AG08395 (cell line): ENCODE data around the gene GRB14.
"Not testable (repeated sequence)": the region's sequence is repeated elsewhere in the genome, so short reads cannot be mapped to it uniquely, and the experiment has no call there.

Experiments
- DNase-seq: peaks from one replicate; pipeline ENCODE4 v3.0.0; 2012; ENCODE audit warnings: mixed read lengths, low spot score

The GRB14 gene

DNA sequence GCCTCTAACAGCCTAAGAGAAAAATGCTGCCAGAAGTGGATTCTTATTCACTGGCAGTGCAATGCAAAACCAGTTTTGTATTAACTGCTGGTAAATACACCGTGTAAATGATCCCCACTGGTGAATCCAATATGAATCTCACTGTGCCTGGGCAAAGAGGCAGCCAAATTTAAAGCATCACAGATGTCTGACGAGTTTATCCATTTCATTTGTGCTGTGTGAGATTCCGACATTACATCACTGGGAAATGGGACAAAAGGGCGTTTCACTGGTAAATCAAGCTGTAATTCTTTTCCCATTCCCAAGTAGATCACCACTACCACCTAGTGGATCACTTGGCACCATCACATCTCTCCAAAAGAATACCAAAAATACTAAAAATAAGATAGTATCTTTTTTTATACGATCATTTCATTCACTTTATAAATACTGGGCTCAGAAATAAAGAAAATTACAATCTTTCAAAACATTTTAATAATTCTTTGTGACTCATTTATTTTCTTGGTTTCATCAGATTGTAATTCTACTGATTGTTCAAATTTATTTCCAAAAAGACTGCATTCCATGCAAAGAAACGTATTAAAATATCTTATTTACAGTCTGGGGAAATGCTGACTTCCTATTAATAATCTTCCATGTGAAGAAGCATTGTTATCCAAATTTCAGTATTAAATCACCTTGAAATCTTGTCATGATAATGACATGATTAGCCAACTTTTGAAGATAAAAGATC, 125.6 kb downstream of the GRB14 start:
- DNase-seq: peak; percentile 71

DNA sequence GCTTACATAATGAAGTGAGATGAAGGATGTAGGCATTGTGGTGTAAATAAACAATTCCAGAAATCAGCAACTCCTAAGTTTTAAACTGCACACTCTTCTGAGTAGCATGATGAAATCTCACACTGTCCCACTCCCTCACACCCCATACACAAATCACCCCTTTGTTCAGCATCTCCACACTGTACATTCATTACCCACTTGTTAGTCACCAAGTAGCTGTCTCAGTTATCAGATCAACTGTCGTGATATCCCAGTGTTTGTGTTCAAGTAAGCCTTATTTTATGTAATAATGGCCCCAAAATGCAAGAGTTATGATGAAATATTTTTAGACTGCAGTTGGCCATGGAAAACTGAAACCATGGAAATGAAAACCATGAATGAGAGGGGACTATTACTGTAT, 135.7 kb downstream of the GRB14 start:
- DNase-seq: no peak

DNA sequence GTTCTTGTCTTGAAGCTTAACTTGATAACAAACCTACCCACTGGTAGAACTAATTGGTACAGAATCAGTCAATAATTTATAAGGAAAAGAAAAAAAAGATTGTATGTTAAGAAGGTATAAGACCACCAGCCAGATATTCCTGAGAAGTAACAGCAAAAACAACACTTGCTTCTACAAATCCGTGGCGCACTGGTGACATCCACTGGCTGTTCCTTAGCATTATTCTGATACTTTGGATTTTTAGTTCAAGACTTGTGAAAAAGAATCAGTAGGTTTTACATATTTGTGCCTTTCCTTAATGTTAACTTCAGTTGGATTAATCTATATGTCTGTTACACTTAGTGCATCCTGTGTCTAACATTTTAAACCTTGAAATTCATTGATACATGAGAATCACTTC, 141.8 kb downstream of the GRB14 start:
- DNase-seq: peak; percentile 5

DNA sequence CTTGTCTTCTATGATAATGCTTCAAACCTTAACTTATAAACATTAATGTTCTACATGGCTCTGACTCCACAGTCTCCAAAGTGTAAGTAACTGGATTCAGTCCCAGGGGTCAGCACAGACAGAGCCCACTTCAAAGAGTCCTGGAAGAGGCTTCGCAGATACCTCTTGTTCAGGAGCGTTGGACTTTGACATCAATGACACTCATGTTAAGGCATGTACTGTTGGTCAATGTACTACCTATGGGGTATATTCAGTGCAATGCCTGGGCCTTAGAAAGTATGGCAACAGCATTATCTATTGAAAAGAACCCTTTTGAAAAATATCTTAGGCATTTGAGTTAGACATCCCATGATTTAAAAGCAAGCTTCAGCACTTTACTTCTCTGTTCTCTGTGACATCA, 143.1 kb downstream of the GRB14 start:
- DNase-seq: no peak

DNA sequence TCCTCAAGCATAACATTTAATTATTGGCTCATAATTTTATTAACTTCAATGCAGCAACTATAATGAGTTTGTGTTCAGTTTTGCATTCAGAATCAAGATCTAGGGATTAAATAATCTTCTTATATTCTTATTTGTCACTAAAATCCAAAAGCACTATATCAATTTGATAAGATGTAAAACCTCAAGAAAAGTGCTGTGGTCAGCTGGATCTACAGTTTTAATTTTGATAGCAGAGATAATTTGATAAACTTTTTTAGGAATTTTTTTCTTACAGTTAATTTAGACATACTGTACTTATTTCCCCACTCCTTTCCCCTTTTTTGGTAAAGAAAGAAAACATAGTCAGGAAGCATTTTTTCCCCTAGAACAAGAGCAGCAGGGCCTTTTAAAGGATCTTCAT, 146.4 kb downstream of the GRB14 start:
- DNase-seq: no peak

DNA sequence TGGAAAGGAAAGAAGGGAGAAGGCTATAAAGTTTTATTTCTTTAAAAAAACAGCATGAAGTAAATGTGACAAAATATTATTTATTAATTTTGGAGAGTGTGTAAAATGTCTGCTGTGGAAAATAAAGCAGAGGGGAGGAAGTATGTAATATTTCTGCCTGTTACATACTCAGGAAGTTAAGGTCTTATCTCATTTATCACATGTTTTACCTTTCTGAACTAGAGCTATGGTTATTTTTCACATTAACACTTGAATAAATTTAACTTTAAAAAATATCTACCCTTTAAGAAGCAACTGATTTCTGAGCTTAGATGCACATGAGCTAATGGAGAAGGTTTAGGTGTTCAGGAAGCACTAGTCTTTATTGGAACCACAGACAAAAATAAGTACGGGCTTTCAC, 148.3 kb downstream of the GRB14 start:
- DNase-seq: no peak

DNA sequence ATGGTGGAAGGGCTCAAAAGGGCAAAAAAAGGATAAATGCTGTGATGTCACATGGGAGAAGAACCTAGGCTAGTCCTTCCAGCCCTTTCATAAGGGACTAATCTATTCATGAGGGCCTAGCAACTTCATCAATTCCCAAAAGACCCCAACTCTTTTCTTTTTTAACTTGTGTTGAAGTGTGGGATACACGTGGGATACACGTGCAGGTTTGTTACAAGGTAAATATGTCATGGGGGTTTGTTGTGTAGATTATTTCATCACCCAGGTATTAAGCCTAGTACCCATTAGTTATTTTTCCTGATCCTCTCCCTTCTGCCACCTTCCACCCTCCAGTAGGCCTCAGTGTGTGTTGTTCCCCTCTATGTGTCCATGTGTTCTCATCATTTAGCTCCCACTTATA, 156.2 kb downstream of the GRB14 start:
- DNase-seq: not testable (repeated sequence)

DNA sequence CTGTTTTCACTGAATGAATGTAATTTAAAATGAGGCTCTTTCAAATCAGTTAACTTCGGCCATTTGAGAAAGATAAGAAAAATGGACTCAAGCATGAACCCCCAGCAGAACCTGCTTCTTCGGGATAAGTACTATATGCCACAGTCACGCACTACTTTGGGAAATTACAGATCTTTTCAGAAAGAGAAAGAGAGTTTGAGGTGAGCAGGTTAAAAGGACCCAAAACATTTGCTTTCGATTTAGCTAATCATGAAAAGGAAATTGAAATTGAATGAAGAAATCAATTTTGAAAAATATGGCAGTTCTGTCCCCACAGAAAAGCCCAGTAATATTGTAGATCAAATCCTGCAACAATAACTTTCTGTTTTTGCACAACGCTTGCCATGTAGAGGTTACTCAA, 156.9 kb downstream of the GRB14 start:
- no peak for DNase-seq

DNA sequence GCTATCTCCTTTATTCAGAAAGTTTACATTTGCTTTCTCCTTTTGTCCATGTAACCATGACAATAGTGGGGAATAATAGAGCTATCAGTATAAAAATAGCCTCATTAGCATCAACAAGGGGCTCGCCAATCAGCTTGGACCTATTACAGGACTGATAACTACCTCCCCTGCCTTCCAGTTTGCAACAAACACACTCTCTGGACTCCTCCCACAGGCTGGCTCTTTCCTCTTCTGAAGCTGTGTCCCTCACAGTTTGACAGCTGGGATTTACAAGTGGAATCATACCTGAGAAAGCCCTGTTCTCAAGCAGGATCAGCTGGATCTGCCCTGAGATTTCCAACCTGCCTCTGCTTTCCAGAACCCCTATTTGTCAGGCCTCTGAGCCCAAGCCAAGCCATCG, 162.5 kb downstream of the GRB14 start:
- DNase-seq: no peak

DNA sequence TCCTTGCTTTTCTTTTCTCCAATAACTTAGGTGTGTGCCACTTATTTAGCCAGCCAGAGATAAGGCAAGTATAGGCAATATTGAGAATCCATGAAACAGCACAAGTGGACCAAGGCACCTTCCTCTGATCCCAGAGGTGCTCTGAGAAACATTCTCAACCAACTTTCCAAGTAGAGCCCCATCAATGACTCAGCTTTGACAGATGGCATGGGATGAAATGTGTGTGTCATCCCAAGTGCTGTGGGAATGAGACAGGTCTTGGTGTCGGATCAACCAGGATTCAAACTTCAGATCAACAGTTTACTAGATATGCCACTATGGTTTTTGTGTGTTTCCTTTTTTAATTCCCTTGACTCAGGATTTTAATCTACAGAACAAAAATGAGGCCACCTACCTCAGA, 164.0 kb downstream of the GRB14 start:
- DNase-seq: no peak

DNA sequence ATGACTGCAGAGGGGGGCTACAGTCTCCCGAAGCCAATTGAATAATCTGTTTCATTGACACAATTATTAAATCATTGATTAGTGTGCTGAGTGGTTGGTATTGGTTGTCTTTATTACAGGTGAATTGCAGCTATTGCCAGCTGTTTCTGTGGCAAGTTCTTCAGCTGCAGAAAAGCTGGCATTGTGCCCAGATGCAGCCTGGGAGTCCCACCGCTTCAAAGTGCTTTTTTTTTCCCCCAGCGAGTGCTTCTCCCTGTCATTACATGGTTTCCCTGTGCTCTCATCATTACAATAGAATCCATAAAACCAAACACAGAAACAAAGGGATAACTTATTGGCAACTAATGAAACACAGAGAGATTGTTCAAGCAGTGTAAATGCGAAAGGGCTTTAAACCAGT, 164.7 kb downstream of the GRB14 start:
- no peak for DNase-seq

DNA sequence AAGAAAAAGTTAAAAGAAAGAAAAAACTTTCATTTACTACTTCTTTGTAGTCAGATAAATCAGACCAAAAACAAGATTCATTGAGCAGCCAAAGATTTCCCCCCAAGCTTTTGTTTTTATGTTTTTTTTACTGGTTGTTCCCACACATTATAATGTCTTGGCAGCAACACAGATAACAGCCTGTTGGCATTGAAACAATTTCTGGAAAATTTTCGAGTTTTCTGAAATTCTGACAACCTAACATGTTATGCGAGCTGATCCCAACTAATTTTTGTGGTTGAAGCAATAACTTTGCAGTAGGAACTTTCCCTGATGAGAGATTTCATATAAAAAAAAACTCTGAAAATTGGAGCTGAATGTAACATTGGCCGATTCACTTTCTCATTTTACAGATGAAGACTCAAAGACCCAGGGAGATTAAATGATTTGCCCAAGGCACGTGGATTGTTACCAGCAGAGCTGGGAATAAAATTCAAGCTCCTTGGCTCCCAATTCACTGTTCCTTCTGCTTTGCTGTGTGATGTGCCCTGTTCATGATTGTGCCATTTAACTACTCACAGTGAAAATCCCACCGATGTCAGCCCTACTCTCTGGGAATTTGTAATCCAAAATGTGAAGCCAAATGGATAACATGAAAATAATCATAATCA, 167.5 kb downstream of the GRB14 start:
- no peak for DNase-seq

DNA sequence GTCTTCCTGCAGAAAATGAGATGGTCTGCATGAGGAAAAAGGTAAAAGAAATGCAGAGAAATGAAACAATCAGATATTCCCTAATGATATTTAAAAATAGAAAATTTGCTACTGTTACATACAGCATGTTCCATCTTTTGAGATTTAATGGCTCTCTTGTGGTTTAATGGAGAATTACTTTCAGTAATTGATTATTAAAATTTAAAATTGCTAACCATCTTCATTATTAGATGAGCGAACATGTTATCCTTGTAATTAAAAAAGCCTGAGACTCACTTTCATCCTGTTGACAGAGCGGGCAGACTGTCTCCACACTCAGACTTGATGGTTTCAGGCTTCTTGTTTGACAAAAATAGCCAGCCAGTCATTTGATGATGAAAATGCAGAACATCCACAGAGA, 171.0 kb downstream of the GRB14 start:
- DNase-seq: no peak

DNA sequence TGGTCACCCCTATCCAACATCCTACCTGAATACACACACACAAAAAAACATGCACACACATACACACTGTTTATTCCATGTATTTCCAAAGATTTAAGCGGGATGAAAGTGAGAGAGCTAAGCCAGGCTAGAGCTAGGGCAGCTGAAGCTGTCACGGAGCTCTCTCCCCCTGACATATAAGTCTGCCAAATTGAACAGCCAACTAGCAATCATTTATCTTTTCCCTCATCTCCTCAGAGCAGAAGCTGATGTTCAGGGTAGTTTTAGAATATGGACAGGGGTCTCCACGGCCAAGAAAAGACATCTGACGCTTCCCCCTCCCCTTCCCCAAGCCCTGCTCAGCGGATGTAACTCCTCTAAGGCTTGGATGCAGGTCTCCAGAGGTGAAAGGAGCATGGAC, 171.6 kb downstream of the GRB14 start:
- no peak for DNase-seq

DNA sequence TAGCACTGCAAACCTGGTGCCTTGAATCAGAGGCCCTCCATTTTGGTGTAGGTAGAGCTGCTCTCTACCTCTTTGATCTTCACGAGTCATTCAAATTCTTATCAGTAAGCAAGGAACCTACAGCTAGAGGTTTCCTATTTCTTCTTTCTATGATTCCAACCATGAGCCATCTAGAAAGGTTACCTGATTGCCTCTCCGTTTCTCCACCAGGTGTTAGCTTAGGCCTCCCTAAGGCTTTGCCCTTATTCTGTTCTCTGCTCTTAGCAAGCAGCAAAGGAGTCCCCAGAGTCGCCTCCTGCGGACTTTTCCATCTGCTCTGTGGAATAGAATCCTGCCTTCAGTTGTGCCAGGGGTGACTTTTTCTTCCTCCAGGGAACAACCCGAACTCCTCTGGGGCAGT, 173.6 kb downstream of the GRB14 start:
- no peak for DNase-seq
